K562 (cell line): ENCODE results near the gene TRIO. TPM values are rescaled to one million over a fixed set of nuclear protein-coding genes. Genes with fewer than 3 reads are reported as not detected.

ENCODE experiments used
- ATAC-seq: fragments of 200-7000 bp; cut with Tn5 transposase; 3 replicates; pipeline ENCODE4 v1.9.1; 2020; ENCODE audit warnings: moderate library complexity
- BruUV-seq: library from RNA; stranded (reverse); fragments of 400-500 nt; replicated peaks from 2 replicates; lab custom pipeline; 2021; lab: Mats Ljungman, UMichigan
- CTCF ChIA-PET: fragments of 300-600 bp; formaldehyde crosslinking; extraction: SDS; loops from one replicate; lab custom pipeline; 2021; ENCODE audit warnings: low intra/inter-chr PET ratio; lab: Yijun Ruan, JAX
- POLR2A ChIA-PET: fragments of 300-600, 350-650 bp; sonication (Branson Sonifier 250); formaldehyde crosslinking; extraction: SDS; loops from one replicate; lab custom pipeline; 2021; ENCODE audit warnings: antibody characterized with exemption, inconsistent platforms; lab: Yijun Ruan, JAX
- DNase-seq, 4 experiments: peaks; one replicate each; pipeline versions ENCODE4 v3.0.0 to v3.0.0-alpha.2; 2011 to 2018; ENCODE audit warnings: low spot score in 3 of 4, mixed read lengths in 3 of 4; ENCODE audit errors: extremely low read depth in 1 of 4
- FAIRE-seq: peaks from 2 replicates; lab custom pipeline; 2011; peaks lifted over from hg19 to GRCh38; lab: Jason Lieb, UNC
- H2AFZ ChIP-seq: 2 replicates; pipeline ENCODE4 v1.6.0; 2011; ENCODE audit warnings: low read depth, low read length, control low read depth, inconsistent platforms
- H3K27ac ChIP-seq: fragments of 200-600 bp; 3 replicates; pipeline ENCODE4 v1.8.0; 2011; ENCODE audit warnings: low read depth, mild to moderate bottlenecking, control low read depth, inconsistent platforms, low read length, moderate library complexity, mixed read lengths; ENCODE audit errors: extremely low read depth
- H3K27me3 ChIP-seq, 2 experiments: fragments of 300-600 bp in 1 of 2; 2 replicates in 1 of 2; 3 replicates in 1 of 2; pipeline versions ENCODE4 v1.6.0 to v1.8.0; 2011; ENCODE audit warnings: inconsistent platforms in 2 of 2, low read length in 2 of 2, mild to moderate bottlenecking in 1 of 2, mixed read lengths in 1 of 2, moderate library complexity in 1 of 2; ENCODE audit not compliant: control insufficient read depth in 2 of 2, insufficient read depth in 2 of 2
- H3K36me3 ChIP-seq: fragments of 300-600 bp; 3 replicates; pipeline ENCODE4 v1.8.0; 2011; ENCODE audit warnings: mild to moderate bottlenecking, low read length, inconsistent platforms; ENCODE audit not compliant: control insufficient read depth, insufficient read depth
- H3K4me1 ChIP-seq, 2 experiments: fragments of 200-600 bp in 1 of 2; replicated peaks in 1 of 2; 2 replicates in 1 of 2; 3 replicates in 1 of 2; pipeline versions ENCODE4 v1.5.1 to v1.8.0; 2011; ENCODE audit warnings: inconsistent platforms in 2 of 2, low read length in 2 of 2, mild to moderate bottlenecking in 1 of 2, mixed read lengths in 1 of 2, moderate library complexity in 1 of 2; ENCODE audit not compliant: control insufficient read depth in 2 of 2, insufficient read depth in 2 of 2
- H3K4me2 ChIP-seq: 2 replicates; pipeline ENCODE4 v1.6.1; 2011; ENCODE audit warnings: low read length, control low read depth, inconsistent platforms, mixed read lengths; ENCODE audit not compliant: insufficient read depth
- H3K4me3 ChIP-seq: fragments of 200-600 bp; sonication (generic), shearing (Covaris generic); 2 replicates; pipeline ENCODE4 v1.5.1; 2016; ENCODE audit warnings: control low read depth, inconsistent platforms
- H3K79me2 ChIP-seq: fragments of 200-600 bp; 3 replicates; pipeline ENCODE4 v1.8.0; 2011; ENCODE audit warnings: low read length, inconsistent platforms; ENCODE audit not compliant: control insufficient read depth, insufficient read depth
- H3K9ac ChIP-seq, 2 experiments: 2 replicates each; pipeline versions ENCODE4 v1.6.0 to v1.6.1; 2011; ENCODE audit warnings: low read depth in 2 of 2, low read length in 2 of 2, control low read depth in 1 of 2, inconsistent platforms in 1 of 2, mild to moderate bottlenecking in 1 of 2, mixed read lengths in 1 of 2; ENCODE audit not compliant: insufficient read depth in 1 of 2
- H3K9me1 ChIP-seq: one replicate; pipeline ENCODE4 v1.6.0; 2011; ENCODE audit warnings: inconsistent platforms, mild to moderate bottlenecking, low read length, moderate library complexity; ENCODE audit not compliant: control insufficient read depth, insufficient read depth
- H3K9me3 ChIP-seq: replicated peaks from 2 replicates; pipeline ENCODE4 v1.5.1; 2011; ENCODE audit warnings: low read depth, low read length, inconsistent platforms; ENCODE audit not compliant: control insufficient read depth, insufficient read depth
- H4K20me1 ChIP-seq: replicated peaks from 2 replicates; pipeline ENCODE4 v1.6.1; 2011; ENCODE audit warnings: low read length, inconsistent platforms, mixed read lengths; ENCODE audit not compliant: control insufficient read depth, insufficient read depth
- CREB5 ChIP-seq: fragments of 250-450 bp; sonication (Bioruptor Pico); IDR thresholded peaks from 2 replicates; pipeline ENCODE4 v1.5.0; 2020; ENCODE audit warnings: mild to moderate bottlenecking
- ELK1 ChIP-seq: sonication (generic); formaldehyde crosslinking; IDR thresholded peaks from 2 replicates; pipeline ENCODE4 v1.8.1; 2022; ENCODE audit warnings: missing genetic modification reagents
- IRF1 ChIP-seq: sonication (generic); formaldehyde crosslinking; IDR thresholded peaks from 2 replicates; pipeline ENCODE4 v1.8.0; 2022; ENCODE audit warnings: missing genetic modification reagents, mild to moderate bottlenecking, borderline replicate concordance
- MCM2 ChIP-seq: fragments of 450-650 bp; IDR thresholded peaks from 2 replicates; pipeline ENCODE4 v1.6.1; 2017; ENCODE audit warnings: low read depth, mild to moderate bottlenecking
- NR2C2 ChIP-seq, 2 experiments: fragments of 200-800 bp in 1 of 2; sonication (Bioruptor generic) in 1 of 2; sonication (generic) in 1 of 2; formaldehyde crosslinking in 1 of 2; IDR thresholded peaks; 2 replicates each; pipeline versions ENCODE4 v1.6.1 to v1.8.0; 2016 to 2022; ENCODE audit warnings: mild to moderate bottlenecking in 1 of 2, missing compliant biosample characterization in 1 of 2, missing genetic modification characterization in 1 of 2, missing genetic modification reagents in 1 of 2
- ZNF830 ChIP-seq: fragments of 250-450 bp; sonication (Bioruptor Pico); IDR thresholded peaks from 2 replicates; pipeline ENCODE4 v1.5.0; 2021; ENCODE audit warnings: mild to moderate bottlenecking
- WGBS: fragments of 100-300 bp; shearing (Covaris generic); methylation state at CpG from one replicate; pipeline ENCODE4 v1.1.6; 2016; ENCODE audit warnings: low coverage, mixed read lengths; ENCODE audit not compliant: insufficient coverage; ENCODE audit errors: missing lambda C conversion rate; 5-methylcytosine and 5-hydroxymethylcytosine counted together
- in situ Hi-C: fragments of 300-500 bp; cut with MboI; formaldehyde crosslinking; loops from 4 replicates; pipeline ENCODE4 v1.15.0; 2018; ENCODE audit warnings: inconsistent platforms, mixed read lengths
- intact Hi-C: fragments of 100-400 bp; cut with micrococcal nuclease; formaldehyde crosslinking; loops from 2 replicates; pipeline ENCODE4 v1.14.2; 2022
- polyA plus RNA-seq, 8 experiments: library from polyadenylated mRNA; depleted of rRNA in 4 of 8; stranded (reverse) in 5 of 8; unstranded in 3 of 8; fragments of >200 nt; fragmentation: Nextera tagmentation in 2 of 8; fragmentation: Illumina TruSeq in 1 of 8; extraction: Ambion mirVana in 2 of 8; extraction: Trizol in 1 of 8; gene quantifications; 2 replicates each; pipeline versions ENCODE4 v1.2.1 to v1.2.3, GENCODE V29; 2011 to 2014; ENCODE audit warnings: inconsistent platforms in 1 of 8, missing spikeins in 1 of 8
- total RNA-seq, 7 experiments: library from RNA; depleted of rRNA in 6 of 7; stranded (reverse); fragments of >200 nt in 6 of 7; fragmentation: Illumina TruSeq in 2 of 7; extraction: Trizol in 2 of 7; gene quantifications; 2 replicates each; pipeline versions ENCODE4 v1.2.1 to v1.2.3, GENCODE V29; 2011 to 2021; ENCODE audit warnings: low replicate concordance in 1 of 7

TRIO gene
- total and polyA plus RNA-seq, 9 of the 15 experiments (the other 6 are each of a cell fraction or from before 2014, with no cell fraction given) = 0.24 to 5.0 (median 1.1) TPM

GRCh38 chr5:14175381-14175780 lies 32.2 kb downstream of the TRIO start:
- H3K36me3 ChIP-seq = no peaks in the 10 kb centered on the region
- no peaks in the 10 kb centered on the region for H3K9me3 ChIP-seq
- no TSS peak for BruUV-seq
- ChIA-PET CTCF (no interaction called here), POLR2A (no interaction called here)
- no peaks in the 10 kb centered on the region for H3K79me2 ChIP-seq
- H3K4me1 ChIP-seq = peaks cover 0 to 4% of the 10 kb centered on the region in 2 experiments; a peak in 1 of 5 replicates
- no peak for ATAC-seq
- no peak overlapping the region for H3K9ac ChIP-seq
- intact Hi-C loops (no loop called here), in situ Hi-C loops (no loop called here)
- H3K9me1 ChIP-seq = no peaks in the 10 kb centered on the region
- no peak for DNase-seq
- FAIRE-seq = peak; percentile 15
- H2AFZ ChIP-seq = no peak overlapping the region
- H3K27me3 ChIP-seq = peaks cover 18 to 31% of the 10 kb centered on the region in 2 experiments; a peak in 4 of 5 replicates
- TF ChIP-seq CREB5 (CRISPR knock-in tag) (no peak), ZNF830 (CRISPR knock-in tag) (no peak), IRF1 (CRISPR knock-in tag) (no peak), MCM2 (no peak), NR2C2 (CRISPR knock-in tag; IDR thresholded peaks at IDR 0.05) (no peak), NR2C2 (tag; IDR thresholded peaks at IDR 0.05) (no peak), ELK1 (CRISPR knock-in tag) (no peak)
- H4K20me1 ChIP-seq = no peaks in the 10 kb centered on the region
- H3K4me3 ChIP-seq = no peak overlapping the region
- WGBS = 0% methylated on average over 1 of the region's 1 CpG
- H3K4me2 ChIP-seq = no peak overlapping the region
- no peak overlapping the region for H3K27ac ChIP-seq
